Measurements from ENCODE around the gene TMEM63B.
"Not testable (repeated sequence)": the region's sequence is repeated elsewhere in the genome, so short reads cannot be mapped to it uniquely, and the experiment has no call there.

The TMEM63B gene

GRCh38 chr6:44172731-44173500 lies 45.6 kb downstream of the TMEM63B start:
- DNase-seq: peak; percentile 79

- no peak for DNase-seq
Observed at GRCh38 chr6:44176130-44176761, 48.9 kb downstream of the TMEM63B start.

GRCh38 chr6:44176762-44177509 lies 49.6 kb downstream of the TMEM63B start:
- peak; percentile 27 for DNase-seq

GRCh38 chr6:44177691-44178423 lies 50.5 kb downstream of the TMEM63B start:
- DNase-seq: no peak

- DNase-seq: no peak
Observed at GRCh38 chr6:44178424-44179071, 51.2 kb downstream of the TMEM63B start.

GRCh38 chr6:44179072-44179536 lies 51.8 kb downstream of the TMEM63B start:
- no peak for DNase-seq

- DNase-seq: no peak
Observed at GRCh38 chr6:44179648-44180047, 52.3 kb downstream of the TMEM63B start.

GRCh38 chr6:44180406-44180805 lies 53.1 kb downstream of the TMEM63B start:
- DNase-seq: no peak

GRCh38 chr6:44180886-44181285 lies 53.5 kb downstream of the TMEM63B start:
- DNase-seq: no peak

GRCh38 chr6:44181784-44182183 lies 54.4 kb downstream of the TMEM63B start:
- not testable (repeated sequence) for DNase-seq

- DNase-seq: no peak
Observed at GRCh38 chr6:44182911-44183390, 55.6 kb downstream of the TMEM63B start.

GRCh38 chr6:44183783-44184182 lies 56.4 kb downstream of the TMEM63B start:
- DNase-seq: no peak

GRCh38 chr6:44185356-44185755 lies 58.0 kb downstream of the TMEM63B start:
- not testable (repeated sequence) for DNase-seq

- DNase-seq: no peak
Observed at GRCh38 chr6:44185953-44186634, 58.7 kb downstream of the TMEM63B start.

- no peak for DNase-seq
Observed at GRCh38 chr6:44186635-44187025, 59.3 kb downstream of the TMEM63B start.

GRCh38 chr6:44188819-44189218 lies 61.5 kb downstream of the TMEM63B start:
- DNase-seq: no peak

GRCh38 chr6:44189257-44189656 lies 61.9 kb downstream of the TMEM63B start:
- no peak for DNase-seq

- no peak for DNase-seq
Observed at GRCh38 chr6:44190715-44191114, 63.4 kb downstream of the TMEM63B start.

- no peak for DNase-seq
Observed at GRCh38 chr6:44192428-44193041, 65.2 kb downstream of the TMEM63B start.

- DNase-seq: no peak
Observed at GRCh38 chr6:44193307-44193910, 66.1 kb downstream of the TMEM63B start.

- no peak for DNase-seq
Observed at GRCh38 chr6:44194326-44194725, 67.0 kb downstream of the TMEM63B start.

Measured in CD4-positive, alpha-beta T cell treated with Interleukin-10 for 1 hour (primary cell).